HG03354 (cell line): ENCODE data around the gene RPS6KB1.
"Not testable (repeated sequence)": the region's sequence is repeated elsewhere in the genome, so short reads cannot be mapped to it uniquely, and the experiment has no call there.

Experiments
- ATAC-seq: cut with Tn5 transposase; IDR thresholded peaks from one replicate; pipeline ENCODE4 v1.9.1; 2021; ENCODE audit warnings: mild to moderate bottlenecking; ENCODE audit not compliant: unreplicated experiment, poor library complexity, severe bottlenecking

RPS6KB1 gene

DNA sequence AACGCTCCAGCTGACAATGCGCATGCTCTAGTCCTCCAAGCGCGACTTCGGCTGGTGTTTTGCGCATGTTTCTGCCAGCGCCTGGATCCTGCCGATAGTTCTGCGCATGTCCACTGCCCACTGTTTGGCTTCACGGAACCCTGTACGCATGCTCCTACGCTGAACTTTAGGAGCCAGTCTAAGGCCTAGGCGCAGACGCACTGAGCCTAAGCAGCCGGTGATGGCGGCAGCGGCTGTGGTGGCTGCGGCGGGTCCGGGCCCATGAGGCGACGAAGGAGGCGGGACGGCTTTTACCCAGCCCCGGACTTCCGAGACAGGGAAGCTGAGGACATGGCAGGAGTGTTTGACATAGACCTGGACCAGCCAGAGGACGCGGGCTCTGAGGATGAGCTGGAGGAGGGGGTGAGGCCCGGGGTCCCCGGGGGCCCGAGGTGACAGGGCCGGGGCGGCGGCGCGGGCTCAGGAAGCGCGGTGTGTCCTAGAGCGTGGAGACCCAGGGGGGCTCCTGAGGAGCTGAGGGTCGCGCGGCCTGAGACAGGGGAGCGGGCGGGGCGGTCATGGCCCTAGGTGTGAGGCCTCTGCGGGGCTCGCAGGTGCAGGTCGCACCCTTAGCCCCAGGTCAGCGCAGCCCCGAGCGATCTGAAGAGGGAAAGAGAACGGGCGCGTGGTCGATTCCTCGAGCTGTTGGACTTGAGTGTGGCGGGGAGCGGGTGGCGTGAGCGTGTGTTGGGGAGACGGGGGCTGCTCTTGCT is at the start of gene RPS6KB1, which contains the start of gene TUBD1:
TSS of gene RPS6KB1 (plus strand) at position 198 of the 752 bp plus-strand sequence. CDS start at position 262, 64 bp downstream.
TSS of gene TUBD1 (minus strand) at position 20 of the 752 bp plus-strand sequence. CDS start 1,941 bp downstream, outside the sequence.
- peak; percentile 87 for ATAC-seq

GRCh38 chr17:59844884-59845594 is 47.9 kb upstream of the RPS6KB1 start:
- ATAC-seq, result no peak

- peak; percentile 22 for ATAC-seq
Observed at GRCh38 chr17:59845595-59846393, 47.1 kb upstream of the RPS6KB1 start.

- ATAC-seq, result peak; percentile 51
Observed at GRCh38 chr17:59846394-59847165, 46.3 kb upstream of the RPS6KB1 start.

DNA sequence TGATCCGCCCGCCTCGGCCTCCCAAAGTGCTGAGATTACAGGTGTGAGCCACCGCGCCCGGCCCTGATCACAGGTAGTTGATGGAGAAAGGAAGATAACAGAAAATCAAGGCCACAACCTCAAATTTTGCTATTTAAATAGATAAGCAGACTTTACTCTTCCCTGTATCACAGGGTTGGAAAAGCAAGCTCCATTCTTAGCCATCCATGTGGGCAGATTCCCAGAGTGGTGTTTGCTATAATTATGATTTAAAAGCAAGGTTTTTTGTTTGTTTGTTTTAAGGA is 44.6 kb upstream of the RPS6KB1 start:
- no peak for ATAC-seq

DNA sequence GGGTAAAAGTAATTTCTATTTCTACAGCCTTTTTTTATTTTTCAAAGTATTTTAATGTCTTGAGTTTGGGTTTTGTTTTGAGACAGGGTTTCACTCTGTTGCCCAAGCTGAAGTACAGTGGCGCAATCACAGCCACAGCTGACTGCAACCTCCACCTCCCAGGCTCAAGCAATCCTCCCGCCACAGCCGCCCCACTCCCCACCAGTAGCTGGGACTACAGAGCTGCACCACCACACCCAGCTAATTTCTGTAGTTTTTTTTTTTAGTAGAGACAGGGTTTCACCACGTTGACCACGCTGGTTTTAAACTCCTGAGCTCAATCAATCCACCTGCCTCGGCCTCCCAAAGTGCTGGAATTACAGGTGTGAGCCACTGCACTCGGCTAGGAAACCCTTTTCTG is 44.1 kb upstream of the RPS6KB1 start:
- no peak for ATAC-seq

GRCh38 chr17:59850311-59850710 is 42.6 kb upstream of the RPS6KB1 start:
- ATAC-seq, result not testable (repeated sequence)

DNA sequence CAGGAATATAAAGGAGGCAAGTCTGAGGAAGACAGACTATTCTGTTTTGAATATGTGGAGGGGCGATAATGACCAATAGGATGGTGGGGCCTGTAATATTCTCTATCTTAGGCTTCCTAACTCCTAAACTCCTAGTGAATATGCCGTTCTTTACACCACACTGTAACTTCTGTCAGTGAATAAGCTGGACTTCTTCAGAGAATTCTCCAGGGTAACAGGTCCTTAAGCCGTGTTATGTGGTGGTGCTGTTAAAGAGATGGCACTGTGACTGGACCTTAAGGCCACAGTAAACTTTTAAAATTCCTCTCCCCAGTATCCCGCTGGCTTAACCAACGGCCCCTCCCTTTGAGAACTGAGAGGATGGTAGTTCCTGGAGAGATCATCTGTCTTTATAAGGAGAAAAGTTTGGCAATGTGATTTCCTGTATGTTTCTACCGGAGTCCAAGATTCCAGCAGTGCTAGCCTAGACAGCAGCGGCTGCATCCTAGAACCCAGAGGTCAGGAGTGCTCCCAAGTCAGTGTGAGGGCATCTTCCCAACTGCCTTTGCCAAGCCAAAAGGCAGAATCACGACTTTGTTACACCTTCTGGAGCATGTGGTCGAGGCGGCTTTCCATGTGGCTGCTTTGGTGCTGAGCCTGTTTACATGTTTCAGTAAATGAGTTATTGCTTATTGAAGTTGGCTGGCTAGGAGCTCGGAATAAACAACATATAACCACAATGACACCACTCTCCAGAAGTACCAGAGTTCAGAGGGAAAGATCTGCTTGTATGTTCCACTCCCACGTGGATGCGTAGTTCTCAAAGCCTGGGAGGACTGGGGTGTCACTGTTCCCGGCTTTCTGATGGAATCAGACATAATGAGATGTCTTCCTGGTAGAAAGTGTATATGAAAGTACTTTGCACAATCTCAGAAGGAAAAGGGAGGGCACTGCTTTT is 41.2 kb upstream of the RPS6KB1 start:
- no peak for ATAC-seq

DNA sequence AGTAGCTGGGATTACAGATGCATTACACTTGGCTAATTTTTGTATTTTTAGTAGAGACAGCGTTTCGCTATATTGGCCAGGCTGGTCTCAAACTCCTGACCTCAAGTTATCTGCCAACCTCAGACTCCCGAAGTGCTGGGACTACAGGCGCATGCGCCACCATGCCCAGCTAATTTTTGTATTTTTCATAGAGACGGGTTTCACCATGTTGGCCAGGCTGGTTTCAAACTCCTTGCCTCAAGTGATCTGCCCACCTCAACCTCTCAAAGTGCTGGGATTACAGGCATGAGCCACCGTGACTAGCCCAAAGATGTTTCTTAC is 40.1 kb upstream of the RPS6KB1 start:
- not testable (repeated sequence) for ATAC-seq

- peak; percentile 68 for ATAC-seq
Observed at GRCh38 chr17:59853168-59853918, 39.6 kb upstream of the RPS6KB1 start.

DNA sequence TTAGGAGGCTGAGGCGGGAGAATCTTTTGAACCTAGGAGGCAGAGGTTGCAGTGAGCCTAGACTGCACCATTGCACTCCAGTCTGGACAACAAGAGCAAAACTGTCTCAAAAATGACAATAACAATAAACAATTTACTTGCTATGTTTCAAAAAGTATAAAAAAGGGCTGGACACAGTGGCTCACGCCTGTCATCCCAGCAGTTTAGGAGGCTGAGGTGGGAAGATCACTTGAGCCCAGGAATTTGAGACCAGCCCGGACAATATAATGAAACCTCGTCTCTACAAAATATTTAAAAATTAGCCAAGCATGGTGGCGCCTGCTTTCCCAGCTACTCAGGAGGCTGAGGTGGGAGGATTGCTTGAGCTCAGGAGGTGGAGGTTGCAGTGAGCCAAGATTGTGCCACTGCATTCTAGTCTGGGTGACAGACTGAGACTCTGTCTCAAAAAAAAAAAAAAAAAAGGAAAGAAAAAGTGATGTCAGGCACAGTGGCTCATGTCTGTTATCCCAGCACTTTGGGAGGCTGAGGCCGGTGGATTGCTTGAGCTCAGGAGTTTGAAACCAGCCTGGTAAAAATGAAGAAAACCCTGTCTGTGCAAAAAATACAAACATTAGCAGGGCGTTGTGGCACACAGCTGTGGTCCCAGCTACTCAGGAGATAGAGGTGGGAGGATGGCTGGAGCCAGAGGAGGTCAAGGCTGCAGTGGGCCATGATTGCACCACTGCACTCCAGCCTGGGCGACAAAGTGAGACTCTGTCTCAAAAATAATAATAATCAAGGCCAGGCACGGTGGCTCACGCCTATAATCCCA is 38.8 kb upstream of the RPS6KB1 start:
- ATAC-seq, result not testable (repeated sequence)

- ATAC-seq, result no peak
Observed at GRCh38 chr17:59856859-59857794, 35.8 kb upstream of the RPS6KB1 start.

- ATAC-seq, result no peak
Observed at GRCh38 chr17:59858167-59858816, 34.6 kb upstream of the RPS6KB1 start.

- ATAC-seq, result no peak
Observed at GRCh38 chr17:59858932-59859331, 34.0 kb upstream of the RPS6KB1 start.

DNA sequence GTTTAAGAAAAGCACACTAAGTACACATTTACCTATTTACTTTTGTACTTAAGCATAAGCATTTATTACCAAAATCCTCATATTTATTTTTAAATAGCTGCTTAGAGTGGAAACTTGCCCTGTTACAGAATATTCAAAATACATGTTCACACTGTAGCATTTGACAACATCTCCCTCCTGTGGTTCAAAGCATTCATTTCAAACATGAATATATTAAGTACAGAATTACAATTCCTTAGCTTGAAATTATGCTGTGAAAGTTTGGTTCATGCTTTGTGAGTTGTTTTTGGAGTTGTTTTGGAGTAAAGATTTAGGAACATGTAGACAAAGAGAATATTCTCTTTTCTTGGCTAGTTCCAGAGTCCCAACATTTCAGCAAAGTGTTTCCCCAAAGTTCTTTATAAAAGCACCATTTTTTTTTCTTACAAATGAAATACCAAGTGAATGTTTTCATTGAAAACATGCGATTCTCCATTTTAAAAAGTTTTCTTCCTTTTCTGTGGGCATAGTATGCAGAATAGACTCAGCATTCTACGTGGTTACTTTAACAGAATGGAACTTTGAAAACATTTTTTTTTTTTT is 33.4 kb upstream of the RPS6KB1 start:
- ATAC-seq, result no peak
